ENCODE results near the gene CCNG1. TPM values are rescaled to one million over a fixed set of nuclear protein-coding genes. Genes with fewer than 3 reads are reported as not detected.

CCNG1 gene
- total and polyA plus RNA-seq, 9 of the 15 experiments (the other 6 are each of a cell fraction or from before 2014, with no cell fraction given) = 121 to 293 (median 245) TPM

GRCh38 chr5:163434401-163434866 is 3.0 kb upstream of the CCNG1 start (continued):
- TF ChIP-seq HNRNPUL1 (IDR thresholded peaks at IDR 0.05; ENCODE audit: low read length) (no peak), FUS (optimal IDR thresholded peaks at IDR 0.05; ENCODE audit: low read depth, low read length) (no peak), CBX5 (IDR thresholded peaks at IDR 0.05; ENCODE audit: borderline replicate concordance, low read depth) (no peak), E2F5 (CRISPR knock-in tag; IDR thresholded peaks at IDR 0.05) (no peak), CBFA2T3 (IDR thresholded peaks at IDR 0.05) (peak; percentile 74), NR3C1 (CRISPR knock-in tag; IDR thresholded peaks at IDR 0.05) (no peak), CSDE1 (IDR thresholded peaks at IDR 0.05) (no peak), ZKSCAN1 (IDR thresholded peaks at IDR 0.05; ENCODE audit: low read depth, low read length) (no peak), UBTF (IDR thresholded peaks at IDR 0.05; ENCODE audit: borderline replicate concordance in 1 of 2, low read depth in 2 of 2, low read length in 2 of 2) (no peak), PATZ1 (CRISPR knock-in tag; IDR thresholded peaks at IDR 0.05; ENCODE audit: borderline replicate concordance) (no peak), GTF2B (IDR thresholded peaks at IDR 0.05; ENCODE audit: extremely low read depth, insufficient read length) (no peak), ZNF407 (IDR thresholded peaks at IDR 0.05; ENCODE audit: low read depth) (no peak), RHOXF2B (CRISPR knock-in tag; conservative IDR thresholded peaks at IDR 0.05) (no peak)
